ENCODE data around the gene MAN1A1. TPM values are rescaled to one million over a fixed set of nuclear protein-coding genes. Genes with fewer than 3 reads are reported as not detected.

MAN1A1 gene
- total RNA-seq, 1 donor from 2014 or later = 24.9 TPM

GRCh38 chr6:119347466-119348095 lies 2.0 kb downstream of the MAN1A1 start:
- DNase-seq (ENCODE audit: low spot score in 2 of 2) (no peak), FAIRE-seq (no peak)

DNA sequence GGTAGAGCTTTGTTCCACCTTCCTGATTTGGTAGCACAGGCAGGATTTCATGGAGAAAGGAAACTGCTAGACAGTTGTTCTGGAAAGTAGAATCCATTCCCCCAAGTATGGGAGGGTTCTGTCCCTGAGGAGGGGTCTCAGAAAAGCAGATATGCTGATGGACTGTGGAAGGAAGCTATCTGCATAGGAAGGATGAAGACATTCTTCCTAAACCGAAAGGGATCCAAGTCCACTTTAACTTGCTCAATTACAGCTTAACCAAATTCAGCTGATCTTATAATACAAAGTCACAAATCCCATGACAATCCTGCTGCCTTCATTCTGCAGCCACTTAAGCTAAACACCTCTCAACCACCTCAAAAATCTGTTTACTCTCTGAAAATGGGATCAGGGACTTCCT lies 2.6 kb downstream of the MAN1A1 start:
- no peak for FAIRE-seq
- no peak for DNase-seq (ENCODE audit: low spot score in 2 of 2)

DNA sequence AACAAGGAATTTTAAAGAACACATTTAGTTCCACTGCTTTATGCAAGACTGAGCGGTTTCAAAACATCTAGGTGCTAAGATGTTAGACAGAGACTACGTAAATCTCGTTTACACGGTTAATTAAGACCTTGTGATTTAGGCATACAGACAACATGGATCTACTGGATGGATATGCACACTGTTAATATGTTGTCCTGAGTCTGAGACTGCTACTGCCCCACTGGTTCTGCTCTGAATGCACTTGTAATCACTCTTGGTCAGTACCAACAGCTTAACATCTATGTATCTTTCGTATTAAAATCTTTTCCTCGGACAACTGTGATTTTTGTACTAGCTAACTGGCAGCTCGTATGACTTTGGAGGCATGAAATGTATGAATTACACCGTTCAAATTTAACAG lies 3.1 kb downstream of the MAN1A1 start:
- FAIRE-seq (no peak), DNase-seq (ENCODE audit: low spot score in 2 of 2) (no peak)

DNA sequence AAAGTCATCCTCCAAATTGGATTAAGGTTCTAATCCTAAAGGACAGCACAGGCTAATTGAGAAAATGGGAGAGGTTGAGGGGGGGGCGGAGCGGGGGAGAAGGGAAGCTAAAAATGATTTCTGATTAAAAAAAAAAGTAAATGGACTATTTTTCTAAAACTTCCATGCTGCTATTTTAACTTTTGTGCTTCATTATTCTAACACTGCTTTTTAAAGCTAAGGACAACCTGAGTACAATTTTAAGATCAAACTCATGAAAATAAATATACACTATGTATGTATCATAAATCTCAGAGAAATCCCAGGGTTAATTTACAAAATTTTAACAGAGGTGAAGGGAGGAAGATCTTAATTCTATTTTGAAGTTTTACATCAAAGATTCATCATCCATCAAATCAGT lies 4.4 kb downstream of the MAN1A1 start:
- FAIRE-seq = no peak

DNA sequence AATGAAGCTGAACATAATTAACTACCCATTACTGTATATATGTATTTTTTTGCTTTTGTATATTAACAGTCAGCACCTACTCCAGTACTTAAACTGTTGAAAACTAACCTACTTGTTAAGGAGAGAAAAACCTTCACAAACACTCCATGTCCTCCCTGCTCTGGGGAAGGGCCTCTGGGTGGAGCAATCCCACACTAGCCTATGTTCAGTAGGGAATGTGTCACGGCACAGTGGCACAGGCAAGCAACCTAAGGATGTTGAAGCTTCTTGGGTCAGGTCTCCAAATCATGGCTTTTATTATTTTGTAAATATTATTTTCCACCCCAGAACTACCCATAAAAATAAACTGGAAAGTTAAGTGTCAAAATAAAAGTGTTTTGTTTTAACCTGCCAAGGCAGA lies 5.3 kb downstream of the MAN1A1 start:
- DNase-seq (ENCODE audit: low spot score in 2 of 2) (no peak), FAIRE-seq (no peak)

More for the DNA sequence above, 4.4 kb downstream of the MAN1A1 start:
- DNase-seq (ENCODE audit: low spot score in 2 of 2) = no peak

- FAIRE-seq (no peak), DNase-seq (ENCODE audit: low spot score in 2 of 2) (no peak)
Measured at GRCh38 chr6:119343573-119344146, 5.9 kb downstream of the MAN1A1 start.

GRCh38 chr6:119343167-119343566 lies 6.4 kb downstream of the MAN1A1 start:
- DNase-seq (ENCODE audit: low spot score in 2 of 2) (no peak), FAIRE-seq (no peak)

DNA sequence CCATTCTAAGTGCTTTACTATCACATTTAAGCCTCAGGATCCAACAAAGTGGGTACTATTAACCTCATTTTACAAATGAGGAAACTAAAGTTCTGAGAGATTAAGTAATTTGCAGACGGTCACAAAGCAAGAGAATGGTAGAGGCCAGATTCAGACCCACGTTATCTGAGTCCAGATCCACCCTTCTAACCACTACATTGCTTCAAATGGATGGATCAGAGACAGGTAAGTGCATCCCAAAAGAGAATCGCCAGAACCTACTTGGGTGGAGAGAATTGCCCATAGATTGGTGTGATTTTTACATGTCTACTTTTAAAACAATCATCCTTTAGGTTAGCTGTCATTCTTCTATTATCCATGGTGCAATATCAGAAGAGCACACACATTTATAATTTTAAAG lies 7.1 kb downstream of the MAN1A1 start:
- FAIRE-seq (no peak), DNase-seq (ENCODE audit: low spot score in 2 of 2) (no peak)

DNA sequence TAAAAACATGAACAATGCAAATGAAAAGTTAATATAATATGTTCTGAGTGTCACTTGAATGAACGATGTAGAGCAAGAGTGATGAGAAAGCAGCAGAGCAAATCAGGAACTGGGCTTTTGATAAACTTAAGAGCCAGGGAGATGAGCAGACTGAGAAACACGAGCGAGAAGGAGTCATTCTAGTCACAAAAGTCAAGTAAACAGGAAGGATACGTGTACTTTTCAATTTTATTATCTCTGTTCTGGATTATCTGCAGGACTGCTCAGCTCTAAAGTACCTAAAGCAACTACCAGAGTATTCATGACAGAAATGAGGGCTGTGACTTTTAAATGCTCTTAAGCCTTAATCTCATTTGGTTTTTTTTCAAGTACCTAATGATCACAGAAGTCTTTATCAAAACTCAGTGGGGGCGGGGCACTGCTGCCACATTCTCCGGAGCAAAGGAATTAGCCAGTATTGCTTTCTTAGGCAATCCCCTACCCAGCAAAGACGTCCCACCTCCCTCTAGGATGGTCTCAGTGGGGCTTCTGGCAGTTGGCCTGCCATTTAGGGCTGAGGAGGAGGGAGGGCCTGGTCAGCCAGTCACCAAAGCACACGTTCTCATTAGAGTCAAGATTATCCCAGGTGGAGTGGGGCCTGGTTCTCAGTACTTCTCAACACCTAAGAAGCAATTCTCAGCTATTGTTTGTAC lies 8.6 kb downstream of the MAN1A1 start:
- no peak for DNase-seq (ENCODE audit: low spot score in 2 of 2)
- FAIRE-seq = no peak

GRCh38 chr6:119339941-119340456 lies 9.6 kb downstream of the MAN1A1 start:
- FAIRE-seq (no peak), DNase-seq (ENCODE audit: low spot score in 2 of 2) (no peak)

- FAIRE-seq = no peak
- DNase-seq (ENCODE audit: low spot score in 2 of 2) = no peak
Measured at GRCh38 chr6:119337762-119338161, 11.8 kb downstream of the MAN1A1 start.

- FAIRE-seq = no peak
Measured at GRCh38 chr6:119337252-119337651, 12.3 kb downstream of the MAN1A1 start.

DNA sequence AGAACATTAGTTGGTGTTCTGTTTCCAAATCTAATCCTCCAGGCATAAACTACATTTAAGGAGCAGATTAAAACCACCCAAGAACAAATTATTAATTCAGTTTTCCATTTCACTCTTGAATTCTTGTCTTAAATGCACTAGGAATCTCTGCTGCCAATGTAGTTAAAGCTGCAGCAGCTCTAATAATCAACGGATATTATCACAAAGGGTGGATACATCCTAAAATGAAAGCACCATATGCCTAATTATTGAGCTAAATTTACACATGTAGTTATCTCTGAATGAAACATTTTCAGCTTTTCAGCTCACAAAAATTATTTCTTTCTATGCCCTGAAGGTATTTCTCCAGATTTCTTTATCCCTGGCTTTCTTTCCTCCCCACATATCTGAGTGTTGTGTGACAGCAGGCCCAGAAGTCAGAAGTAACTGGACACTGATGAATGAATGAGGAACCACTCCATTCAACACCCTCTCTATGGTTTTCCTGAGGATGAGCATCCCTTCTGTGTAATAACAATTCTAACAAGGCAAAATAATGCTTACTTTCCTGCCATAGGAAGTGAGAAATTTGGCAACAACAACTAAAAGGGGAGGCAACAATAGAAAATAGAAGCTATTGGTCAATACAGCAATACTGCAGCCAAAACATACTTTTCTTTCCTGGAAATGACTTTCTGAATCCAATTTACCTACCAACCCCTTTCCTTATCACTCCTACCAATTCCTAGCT lies 14.9 kb downstream of the MAN1A1 start:
- DNase-seq (ENCODE audit: low spot score in 2 of 2) = no peak

More at GRCh38 chr6:119337252-119337651, 12.3 kb downstream of the MAN1A1 start:
- DNase-seq (ENCODE audit: low spot score in 2 of 2) = no peak

GRCh38 chr6:119333707-119334295 lies 15.8 kb downstream of the MAN1A1 start:
- FAIRE-seq (no peak), DNase-seq (ENCODE audit: low spot score in 2 of 2) (no peak)

More for the DNA sequence above, 14.9 kb downstream of the MAN1A1 start:
- no peak for FAIRE-seq

- DNase-seq (ENCODE audit: low spot score in 2 of 2) (no peak), FAIRE-seq (no peak)
Measured at GRCh38 chr6:119333063-119333609, 16.4 kb downstream of the MAN1A1 start.

GRCh38 chr6:119331663-119332286 lies 17.8 kb downstream of the MAN1A1 start:
- DNase-seq (ENCODE audit: low spot score in 2 of 2) (no peak), FAIRE-seq (no peak)

DNA sequence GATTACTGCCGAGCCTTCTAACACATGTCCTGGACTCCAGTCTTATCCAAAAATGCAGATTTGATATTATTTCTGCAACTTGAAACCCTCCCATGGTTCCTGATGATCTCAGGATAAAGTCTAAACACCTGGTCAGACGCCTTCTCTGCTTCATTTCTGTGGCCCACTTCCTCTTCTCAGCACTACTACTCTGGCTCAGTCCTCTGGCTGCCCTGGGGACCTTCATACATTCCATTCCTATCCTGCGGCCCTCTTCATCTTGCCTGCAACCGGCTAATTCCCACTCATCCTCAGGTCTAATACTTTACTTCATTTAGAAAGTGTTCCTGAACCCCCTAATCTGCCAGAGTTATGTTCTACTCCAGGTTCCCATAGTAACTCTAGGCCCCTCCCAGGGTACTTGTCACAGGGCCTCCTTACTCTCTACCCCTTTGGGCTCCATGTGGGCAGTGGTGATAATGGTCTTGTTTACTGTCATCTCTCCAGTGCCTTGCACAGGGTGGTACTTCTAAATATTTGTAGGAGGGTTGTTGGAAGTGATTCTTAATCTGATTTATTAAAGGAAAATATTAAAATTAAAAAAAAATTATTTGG lies 18.9 kb downstream of the MAN1A1 start:
- DNase-seq (ENCODE audit: low spot score in 2 of 2) (no peak), FAIRE-seq (no peak)

DNA sequence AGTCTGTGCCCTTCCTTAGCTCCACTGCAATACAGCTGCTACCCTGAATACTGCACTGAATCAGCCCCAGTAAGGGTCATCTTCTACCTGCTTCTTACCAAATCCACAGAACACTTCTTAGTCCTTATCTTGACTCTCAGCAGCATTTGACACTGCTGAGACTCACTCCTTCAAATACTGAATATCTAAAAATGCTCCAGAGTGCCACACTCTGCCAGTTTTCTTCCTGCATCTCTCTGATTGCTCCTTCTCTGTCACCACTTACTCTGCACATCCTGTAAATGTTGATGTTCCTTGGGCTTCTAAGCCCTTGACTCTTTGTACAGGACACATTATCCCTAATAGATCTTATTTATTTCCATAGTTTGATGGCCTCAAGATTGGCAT lies 19.8 kb downstream of the MAN1A1 start:
- FAIRE-seq (no peak), DNase-seq (ENCODE audit: low spot score in 2 of 2) (no peak)
